Stimulated activated CD4-positive, alpha-beta T cell treated with anti-CD3 and anti-CD28 coated beads, TNF-alpha, amount 100 ng/mL, for 1 hour (primary cell): Measurements from ENCODE around the gene MLEC.
"Not testable (repeated sequence)": the region's sequence is repeated elsewhere in the genome, so short reads cannot be mapped to it uniquely, and the experiment has no call there.

Experiments used
- DNase-seq, 3 donors: peaks; one replicate each; pipeline ENCODE4 v3.0.0-alpha.2; 2020; ENCODE audit warnings: low read depth in 3 of 3, low spot score in 1 of 3

MLEC gene

GRCh38 chr12:120720234-120720986 lies 33.5 kb downstream of the MLEC start:
- no peak for DNase-seq

GRCh38 chr12:120720987-120721801 lies 34.2 kb downstream of the MLEC start:
- no peak for DNase-seq

GRCh38 chr12:120721866-120722265 lies 34.9 kb downstream of the MLEC start:
- DNase-seq: no peak

- no peak for DNase-seq
Observed at GRCh38 chr12:120722784-120723183, 35.8 kb downstream of the MLEC start.

GRCh38 chr12:120724720-120725119 lies 37.8 kb downstream of the MLEC start:
- no peak for DNase-seq

GRCh38 chr12:120725151-120725658 lies 38.3 kb downstream of the MLEC start:
- DNase-seq: no peak

- peak; percentile 58 to 89 (median 78) for DNase-seq
Observed at GRCh38 chr12:120725659-120726509, 38.9 kb downstream of the MLEC start, which contains the start of gene ACADS. ACADS (plus strand) TSS chr12:120725826; CDS start chr12:120725886, 60 bp downstream.

GRCh38 chr12:120726510-120726793 lies 39.5 kb downstream of the MLEC start:
- no peak for DNase-seq

- DNase-seq: no peak
Observed at GRCh38 chr12:120726961-120727360, 40.0 kb downstream of the MLEC start.

GRCh38 chr12:120732198-120732597 lies 45.2 kb downstream of the MLEC start:
- DNase-seq: not testable (repeated sequence)

GRCh38 chr12:120733574-120733973 lies 46.6 kb downstream of the MLEC start:
- DNase-seq: no peak

GRCh38 chr12:120734210-120734609 lies 47.3 kb downstream of the MLEC start:
- no peak for DNase-seq

GRCh38 chr12:120735181-120735580 lies 48.2 kb downstream of the MLEC start:
- DNase-seq: no peak

GRCh38 chr12:120736404-120737331 lies 49.7 kb downstream of the MLEC start:
- DNase-seq: no peak

GRCh38 chr12:120737557-120738251 lies 50.8 kb downstream of the MLEC start:
- no peak for DNase-seq

GRCh38 chr12:120738252-120739030 lies 51.5 kb downstream of the MLEC start:
- no peak for DNase-seq

GRCh38 chr12:120739031-120739762 lies 52.2 kb downstream of the MLEC start:
- DNase-seq: no peak
